Pancreas (tissue), 10 donors: ENCODE results near the gene DUOX1. TPM values are rescaled to one million over a fixed set of nuclear protein-coding genes. Genes with fewer than 3 reads are reported as not detected.

Experiments
- ATAC-seq, 4 donors: fragments of 200-7000 bp; cut with Tn5 transposase; one replicate each; pipeline versions ENCODE4 v1.8.0 to v1.9.1; 2020; ENCODE audit warnings: mild to moderate bottlenecking in 4 of 4, moderate library complexity in 4 of 4
- DNase-seq, 6 donors: peaks; one replicate each; pipeline ENCODE4 v3.0.0-alpha.2; 2020
- FAIRE-seq: peaks from 2 replicates; lab custom pipeline; 2012; peaks lifted over from hg19 to GRCh38; lab: Jason Lieb, UNC
- H3K27ac ChIP-seq, 4 donors: fragments of 200-600 bp; sonication (generic); 1 replicate in 3 of 4; 2 replicates in 1 of 4; pipeline versions ENCODE4 v1.5.0 to v1.8.0; 2020
- H3K27me3 ChIP-seq, 4 donors: fragments of 200-600 bp; one replicate each; pipeline ENCODE4 v1.8.0; 2021
- H3K36me3 ChIP-seq, 3 donors: fragments of 200-600 bp; sonication (generic) in 1 of 3; one replicate each; pipeline versions ENCODE4 v1.5.0 to v1.8.0; 2020 to 2021
- H3K4me1 ChIP-seq, 3 donors: fragments of 200-600 bp; one replicate each; pipeline ENCODE4 v1.8.0; 2021
- H3K4me3 ChIP-seq, 4 donors: fragments of 200-600 bp; sonication (generic) in 2 of 4; one replicate each; pipeline versions ENCODE4 v1.5.0 to v1.8.0; 2020 to 2021
- H3K9me3 ChIP-seq, 4 donors: fragments of 200-600 bp; one replicate each; pipeline ENCODE4 v1.8.0; 2021
- CTCF ChIP-seq, 4 donors: fragments of 200-600 bp; sonication (generic) in 3 of 4; IDR thresholded peaks; one replicate each; pipeline versions ENCODE4 v1.5.0 to v1.8.0; 2021; ENCODE audit warnings: antibody characterized with exemption in 4 of 4
- WGBS, 2 donors: extraction: QIAGEN DNeasy Blood & Tissue Kit; methylation state at CpG; one replicate each; pipeline ENCODE4 v1.1.7; 2013; 5-methylcytosine and 5-hydroxymethylcytosine counted together
- intact Hi-C, 3 donors: fragments of 100-400 bp; cut with DNase I; formaldehyde crosslinking; loops; one replicate each; pipeline versions ENCODE4 v1.11.1 to v1.14.2; 2022
- polyA plus RNA-seq, 2 donors: library from polyadenylated mRNA; stranded (reverse); fragments of 200-250 nt; gene quantifications; one replicate each; pipeline ENCODE4 v1.2.3, GENCODE V29; 2013
- total RNA-seq, 6 donors: library from RNA; stranded (reverse); fragmentation: NEBNext Ultra II Directional in 4 of 6; extraction: Animal tissue kit (Norgen Biotek cat#: 25700) in 4 of 6; gene quantifications; one replicate each; pipeline versions ENCODE4 v1.2.1 to v1.2.4, GENCODE V29; 2021 to 2023
- donor health status: healthy with polysubstance abuse.
- donor health status: DM: no; HTN: no; CAD: no; lungs with moderate emphysema.
- donor health status: DM: no; HTN: no; CAD: no.
- donor health status: control.
- donor health status: control.
- donor health status: Bipolar disorder and iron deficiency.
- donor health status: DM: yes; HTN: yes; CAD: no.
- donor health status: DM: no; HTN: no; CAD: no.
- donor health status: DM: no; HTN: no; CAD: no.
- donor health status: DM: yes; HTN: yes; CAD: no.

DUOX1 gene
- total and polyA plus RNA-seq, 8 donors: 0.14 to 0.97 (median 0.42) TPM

GRCh38 chr15:45116482-45117307 lies 13.1 kb upstream of the DUOX1 start:
- DNase-seq: peak in 2 of 6 donors; percentile 58 to 69

GRCh38 chr15:45117308-45118130 lies 12.3 kb upstream of the DUOX1 start:
- 42 to 49% methylated on average over 33 of the region's 33 CpGs for WGBS, 2 donors
- peaks cover 0 to 4% (median 0%) of the 10 kb centered on the region in 3 donors for H3K4me1 ChIP-seq
- H3K27me3 ChIP-seq: peaks cover 0 to 16% (median 4%) of the 10 kb centered on the region in 4 donors

More at GRCh38 chr15:45116482-45117307, 13.1 kb upstream of the DUOX1 start:
- peaks cover 0 to 24% (median 7%) of the 10 kb centered on the region in 4 donors for H3K27me3 ChIP-seq
- H3K4me3 ChIP-seq: no peak overlapping the region
- H3K36me3 ChIP-seq: no peaks in the 10 kb centered on the region
- 25 to 26% methylated on average over 64 to 65 of the region's 65 CpGs for WGBS, 2 donors
- H3K27ac ChIP-seq: no peak overlapping the region
- H3K9me3 ChIP-seq: no peaks in the 10 kb centered on the region
- ATAC-seq: peak in 1 of 4 donors; percentile 3
- peaks cover 0 to 7% (median 0%) of the 10 kb centered on the region in 3 donors for H3K4me1 ChIP-seq
- no peak for TF ChIP-seq CTCF (IDR thresholded peaks at IDR 0.05)
- intact Hi-C loops: loop anchor here in 1 of 3 donors (10.0 kb wide), 1 partner anchor 162 kb away; the partner anchor contains the start of gene TERB2
- FAIRE-seq: no peak

GRCh38 chr15:45118131-45118588 lies 11.6 kb upstream of the DUOX1 start:
- DNase-seq: peak; percentile 84 to 91 (median 87)
- peak; percentile 92 to 98 (median 97) for TF ChIP-seq CTCF (IDR thresholded peaks at IDR 0.05)
- Histone ChIP-seq H3K27me3 (peaks cover 0 to 11% (median 4%) of the 10 kb centered on the region in 4 donors), H3K27ac (no peak overlapping the region), H3K36me3 (no peaks in the 10 kb centered on the region), H3K4me3 (no peak overlapping the region), H3K4me1 (peaks cover 0 to 4% (median 0%) of the 10 kb centered on the region in 3 donors), H3K9me3 (no peaks in the 10 kb centered on the region)
- 1% methylated on average over 14 of the region's 14 CpGs for WGBS, 2 donors
- no peak for FAIRE-seq
- peak; percentile 96 to 98 (median 96) for ATAC-seq
- intact Hi-C loops: loop anchor here in 1 of 3 donors (10.0 kb wide), 1 partner anchor 163 kb away; the partner anchor contains the start of gene TERB2

More at GRCh38 chr15:45117308-45118130, 12.3 kb upstream of the DUOX1 start:
- Histone ChIP-seq H3K36me3 (no peaks in the 10 kb centered on the region), H3K27ac (no peak overlapping the region), H3K4me3 (no peak overlapping the region), H3K9me3 (no peaks in the 10 kb centered on the region)
- FAIRE-seq (no peak), DNase-seq (peak in 1 of 6 donors; percentile 66), ATAC-seq (peak; percentile 32 to 44 (median 40))
- no peak for TF ChIP-seq CTCF (IDR thresholded peaks at IDR 0.05)
- intact Hi-C loops: loop anchor here in 1 of 3 donors (10.0 kb wide), 1 partner anchor 163 kb away; the partner anchor contains the start of gene TERB2

GRCh38 chr15:45118996-45119395 lies 10.8 kb upstream of the DUOX1 start:
- intact Hi-C loops: loop anchor here in 1 of 3 donors (10.0 kb wide), 1 partner anchor 164 kb away; the partner anchor contains the start of gene TERB2
- peaks cover 0 to 11% (median 4%) of the 10 kb centered on the region in 4 donors for H3K27me3 ChIP-seq
- WGBS, 2 donors: 86 to 88% methylated on average over 5 of the region's 5 CpGs

More at GRCh38 chr15:45118996-45119395, 10.8 kb upstream of the DUOX1 start:
- TF ChIP-seq CTCF (IDR thresholded peaks at IDR 0.05): no peak
- H3K27ac ChIP-seq: no peak overlapping the region
- H3K36me3 ChIP-seq: no peaks in the 10 kb centered on the region
- no peak for DNase-seq
- FAIRE-seq: no peak
- no peaks in the 10 kb centered on the region for H3K9me3 ChIP-seq
- peaks cover 0 to 4% (median 0%) of the 10 kb centered on the region in 3 donors for H3K4me1 ChIP-seq
- no peak overlapping the region for H3K4me3 ChIP-seq
- no peak for ATAC-seq
